ENCODE data around the gene SLC2A10.

DNA sequence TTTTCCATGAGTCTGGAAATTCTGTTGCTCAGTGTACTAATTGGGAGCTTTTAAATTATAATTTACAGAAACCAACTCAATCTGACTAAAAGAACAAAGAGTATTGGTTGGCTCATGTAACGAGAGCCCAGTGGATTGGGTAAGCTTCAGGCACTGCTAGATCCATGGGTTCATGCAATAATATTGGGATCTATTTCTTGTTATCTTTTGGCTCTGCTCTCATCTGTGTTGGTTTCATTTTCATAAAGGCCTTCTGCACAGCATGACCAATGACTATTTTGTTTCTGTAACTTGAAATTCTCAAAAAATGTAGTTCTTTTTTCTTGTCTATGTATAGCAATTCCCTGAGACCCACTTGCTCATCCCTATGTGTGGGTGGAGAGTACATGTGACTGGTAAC lies 12.0 kb downstream of the SLC2A10 start:
- TF ChIP-seq GATA2 (IDR thresholded peaks at IDR 0.05; ENCODE audit: low read depth, low read length) (no peak), GATA3 (IDR thresholded peaks at IDR 0.05; ENCODE audit: low read depth, low read length) (no peak)

All from SH-SY5Y (cell line).